ENCODE data around the gene PGBD5.

Gene PGBD5

GRCh38 chr1:230396966-230397365 lies 29.2 kb downstream of the PGBD5 start:
- DNase-seq (ENCODE audit: low read depth), result no peak

- no peak for DNase-seq (ENCODE audit: low read depth)
Observed at GRCh38 chr1:230395932-230396331, 30.2 kb downstream of the PGBD5 start.

GRCh38 chr1:230394741-230395140 lies 31.4 kb downstream of the PGBD5 start:
- no peak for DNase-seq (ENCODE audit: low read depth)

- no peak for DNase-seq (ENCODE audit: low read depth)
Observed at GRCh38 chr1:230394134-230394533, 32.0 kb downstream of the PGBD5 start.

- no peak for DNase-seq (ENCODE audit: low read depth)
Observed at GRCh38 chr1:230393722-230394121, 32.4 kb downstream of the PGBD5 start.

GRCh38 chr1:230392920-230393521 lies 33.1 kb downstream of the PGBD5 start:
- DNase-seq (ENCODE audit: low read depth), result no peak

GRCh38 chr1:230392536-230392909 lies 33.6 kb downstream of the PGBD5 start:
- no peak for DNase-seq (ENCODE audit: low read depth)

- no peak for DNase-seq (ENCODE audit: low read depth)
Observed at GRCh38 chr1:230391776-230392535, 34.2 kb downstream of the PGBD5 start.

- DNase-seq (ENCODE audit: low read depth), result no peak
Observed at GRCh38 chr1:230390371-230390770, 35.8 kb downstream of the PGBD5 start.

- DNase-seq (ENCODE audit: low read depth), result no peak
Observed at GRCh38 chr1:230387876-230388275, 38.3 kb downstream of the PGBD5 start.

GRCh38 chr1:230387296-230387695 lies 38.8 kb downstream of the PGBD5 start:
- DNase-seq (ENCODE audit: low read depth), result no peak

- no peak for DNase-seq (ENCODE audit: low read depth)
Observed at GRCh38 chr1:230386637-230387262, 39.4 kb downstream of the PGBD5 start.

- no peak for DNase-seq (ENCODE audit: low read depth)
Observed at GRCh38 chr1:230385930-230386329, 40.2 kb downstream of the PGBD5 start.

GRCh38 chr1:230385158-230385450 lies 41.0 kb downstream of the PGBD5 start:
- DNase-seq (ENCODE audit: low read depth), result no peak

GRCh38 chr1:230384380-230385157 lies 41.6 kb downstream of the PGBD5 start:
- DNase-seq (ENCODE audit: low read depth), result no peak

GRCh38 chr1:230383425-230383824 lies 42.7 kb downstream of the PGBD5 start:
- DNase-seq (ENCODE audit: low read depth), result no peak

GRCh38 chr1:230382001-230382491 lies 44.1 kb downstream of the PGBD5 start:
- DNase-seq (ENCODE audit: low read depth), result no peak

GRCh38 chr1:230381585-230381984 lies 44.5 kb downstream of the PGBD5 start:
- no peak for DNase-seq (ENCODE audit: low read depth)

GRCh38 chr1:230381049-230381467 lies 45.1 kb downstream of the PGBD5 start:
- DNase-seq (ENCODE audit: low read depth), result no peak

- no peak for DNase-seq (ENCODE audit: low read depth)
Observed at GRCh38 chr1:230379928-230380327, 46.2 kb downstream of the PGBD5 start.

- DNase-seq (ENCODE audit: low read depth), result no peak
Observed at GRCh38 chr1:230379462-230379861, 46.7 kb downstream of the PGBD5 start.

GRCh38 chr1:230377851-230378250 lies 48.3 kb downstream of the PGBD5 start:
- DNase-seq (ENCODE audit: low read depth), result no peak

GRCh38 chr1:230377324-230377723 lies 48.8 kb downstream of the PGBD5 start:
- no peak for DNase-seq (ENCODE audit: low read depth)
